ENCODE data around the gene ABCA7. TPM values are rescaled to one million over a fixed set of nuclear protein-coding genes. Genes with fewer than 3 reads are reported as not detected.

Gene ABCA7
- total and polyA plus RNA-seq, 2 of the 13 experiments (the other 11 are each of a cell fraction or from before 2014, with no cell fraction given) = 4.4 to 32.4 TPM

GRCh38 chr19:1035998-1036621, 3.8 kb upstream of the ABCA7 start:
- BruUV-seq (replicated peaks) = no TSS peak
- WGBS (ENCODE audit: low lambda C conversion rate) = 93% methylated on average over 21 of the region's 29 CpGs
- Histone ChIP-seq H3K27me3 (ENCODE audit: control insufficient read depth in 1 of 2, insufficient read depth in 2 of 2, low read length in 2 of 2) (no peaks in the 10 kb centered on the region), H4K20me1 (ENCODE audit: insufficient read depth, low read length) (no peaks in the 10 kb centered on the region), H2AFZ (ENCODE audit: low read length) (no peak overlapping the region), H3K36me3 (replicated peaks in 1 of 2; ENCODE audit: control insufficient read depth in 1 of 2, insufficient read depth in 2 of 2, low read length in 2 of 2) (peaks cover 10 to 34% of the 10 kb centered on the region in 2 experiments), H3K9me3 (ENCODE audit: low read length) (no peaks in the 10 kb centered on the region), H3K79me2 (ENCODE audit: insufficient read depth, low read length) (no peaks in the 10 kb centered on the region), H3K27ac (ENCODE audit: extremely low read length, insufficient read depth, low read length) (no peak overlapping the region), H3K4me1 (ENCODE audit: insufficient read depth, low read length) (peaks cover 17% of the 10 kb centered on the region), H3K4me3 (replicated peaks in 1 of 3; ENCODE audit: insufficient read depth in 1 of 3, low read depth in 2 of 3, low read length in 3 of 3) (no peak overlapping the region), H3K9ac (ENCODE audit: insufficient read depth, low read depth, low read length) (no peak overlapping the region), H3K4me2 (ENCODE audit: low read depth, low read length) (no peak overlapping the region)
- ChIA-PET CTCF (ENCODE audit: low intra/inter-chr PET ratio, low total read pairs) (no interaction called here), POLR2A (no interaction called here)
- FAIRE-seq = no peak
- intact Hi-C loops (cut with micrococcal nuclease; ENCODE audit: unreplicated experiment) = no loop called here
- no peak for ATAC-seq
- DNase-seq (ENCODE audit: low spot score) = no peak
- in situ Hi-C loops (cut with HindIII; ENCODE audit: extremely low pct_ligation_motif_present, low pct_unique_long_range_greater_than_20kb) = no loop called here
- TF ChIP-seq POLR2A (IDR thresholded peaks at IDR 0.05; ENCODE audit: insufficient read depth in 1 of 2, low read depth in 2 of 2, low read length in 2 of 2) = peak in 1 of 2 experiments; percentile 29; a peak in 1 of 4 replicates
- TF ChIP-seq SP5 (CRISPR knock-in tag; IDR thresholded peaks at IDR 0.05; ENCODE audit: borderline replicate concordance, low read depth) = 0 out of 2 replicates have a peak, but pooled peaks have one; percentile 58
- no peak for TF ChIP-seq MEIS2 (CRISPR knock-in tag; IDR thresholded peaks at IDR 0.05)
- no peak for TF ChIP-seq CHD4 (IDR thresholded peaks at IDR 0.05; ENCODE audit: borderline replicate concordance, low read length)
- TF ChIP-seq, protein P1, sequence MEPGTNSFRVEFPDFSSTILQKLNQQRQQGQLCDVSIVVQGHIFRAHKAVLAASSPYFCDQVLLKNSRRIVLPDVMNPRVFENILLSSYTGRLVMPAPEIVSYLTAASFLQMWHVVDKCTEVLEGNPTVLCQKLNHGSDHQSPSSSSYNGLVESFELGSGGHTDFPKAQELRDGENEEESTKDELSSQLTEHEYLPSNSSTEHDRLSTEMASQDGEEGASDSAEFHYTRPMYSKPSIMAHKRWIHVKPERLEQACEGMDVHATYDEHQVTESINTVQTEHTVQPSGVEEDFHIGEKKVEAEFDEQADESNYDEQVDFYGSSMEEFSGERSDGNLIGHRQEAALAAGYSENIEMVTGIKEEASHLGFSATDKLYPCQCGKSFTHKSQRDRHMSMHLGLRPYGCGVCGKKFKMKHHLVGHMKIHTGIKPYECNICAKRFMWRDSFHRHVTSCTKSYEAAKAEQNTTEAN (CRISPR knock-in tag; conservative IDR thresholded peaks at IDR 0.05) = no peak
- no peak for TF ChIP-seq KLF13 (CRISPR knock-in tag; IDR thresholded peaks at IDR 0.05)
- TF ChIP-seq, protein P2, sequence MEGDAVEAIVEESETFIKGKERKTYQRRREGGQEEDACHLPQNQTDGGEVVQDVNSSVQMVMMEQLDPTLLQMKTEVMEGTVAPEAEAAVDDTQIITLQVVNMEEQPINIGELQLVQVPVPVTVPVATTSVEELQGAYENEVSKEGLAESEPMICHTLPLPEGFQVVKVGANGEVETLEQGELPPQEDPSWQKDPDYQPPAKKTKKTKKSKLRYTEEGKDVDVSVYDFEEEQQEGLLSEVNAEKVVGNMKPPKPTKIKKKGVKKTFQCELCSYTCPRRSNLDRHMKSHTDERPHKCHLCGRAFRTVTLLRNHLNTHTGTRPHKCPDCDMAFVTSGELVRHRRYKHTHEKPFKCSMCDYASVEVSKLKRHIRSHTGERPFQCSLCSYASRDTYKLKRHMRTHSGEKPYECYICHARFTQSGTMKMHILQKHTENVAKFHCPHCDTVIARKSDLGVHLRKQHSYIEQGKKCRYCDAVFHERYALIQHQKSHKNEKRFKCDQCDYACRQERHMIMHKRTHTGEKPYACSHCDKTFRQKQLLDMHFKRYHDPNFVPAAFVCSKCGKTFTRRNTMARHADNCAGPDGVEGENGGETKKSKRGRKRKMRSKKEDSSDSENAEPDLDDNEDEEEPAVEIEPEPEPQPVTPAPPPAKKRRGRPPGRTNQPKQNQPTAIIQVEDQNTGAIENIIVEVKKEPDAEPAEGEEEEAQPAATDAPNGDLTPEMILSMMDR (CRISPR knock-in tag; IDR thresholded peaks at IDR 0.05) = peak; percentile 48
- no peak for TF ChIP-seq HOXA3 (CRISPR knock-in tag; IDR thresholded peaks at IDR 0.05)
- TF ChIP-seq ZNF124 (CRISPR knock-in tag; IDR thresholded peaks at IDR 0.05) = no peak
- TF ChIP-seq, protein P3, sequence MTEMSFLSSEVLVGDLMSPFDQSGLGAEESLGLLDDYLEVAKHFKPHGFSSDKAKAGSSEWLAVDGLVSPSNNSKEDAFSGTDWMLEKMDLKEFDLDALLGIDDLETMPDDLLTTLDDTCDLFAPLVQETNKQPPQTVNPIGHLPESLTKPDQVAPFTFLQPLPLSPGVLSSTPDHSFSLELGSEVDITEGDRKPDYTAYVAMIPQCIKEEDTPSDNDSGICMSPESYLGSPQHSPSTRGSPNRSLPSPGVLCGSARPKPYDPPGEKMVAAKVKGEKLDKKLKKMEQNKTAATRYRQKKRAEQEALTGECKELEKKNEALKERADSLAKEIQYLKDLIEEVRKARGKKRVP (CRISPR knock-in tag; IDR thresholded peaks at IDR 0.05) = no peak
- TF ChIP-seq RBFOX2 (IDR thresholded peaks at IDR 0.05; ENCODE audit: low read depth, low read length) = 0 out of 2 replicates have a peak, but pooled peaks have one; percentile 32
- no peak for TF ChIP-seq HDAC6 (IDR thresholded peaks at IDR 0.05; ENCODE audit: low read depth, low read length)
- peak; percentile 35 for TF ChIP-seq AGO2 (optimal IDR thresholded peaks at IDR 0.05; ENCODE audit: low read depth, low read length)
- no peak for TF ChIP-seq ZNF253 (CRISPR knock-in tag; IDR thresholded peaks at IDR 0.05; ENCODE audit: borderline replicate concordance)
- no peak for TF ChIP-seq ZFP82 (CRISPR knock-in tag; IDR thresholded peaks at IDR 0.05; ENCODE audit: borderline replicate concordance)
- TF ChIP-seq, protein P4, sequence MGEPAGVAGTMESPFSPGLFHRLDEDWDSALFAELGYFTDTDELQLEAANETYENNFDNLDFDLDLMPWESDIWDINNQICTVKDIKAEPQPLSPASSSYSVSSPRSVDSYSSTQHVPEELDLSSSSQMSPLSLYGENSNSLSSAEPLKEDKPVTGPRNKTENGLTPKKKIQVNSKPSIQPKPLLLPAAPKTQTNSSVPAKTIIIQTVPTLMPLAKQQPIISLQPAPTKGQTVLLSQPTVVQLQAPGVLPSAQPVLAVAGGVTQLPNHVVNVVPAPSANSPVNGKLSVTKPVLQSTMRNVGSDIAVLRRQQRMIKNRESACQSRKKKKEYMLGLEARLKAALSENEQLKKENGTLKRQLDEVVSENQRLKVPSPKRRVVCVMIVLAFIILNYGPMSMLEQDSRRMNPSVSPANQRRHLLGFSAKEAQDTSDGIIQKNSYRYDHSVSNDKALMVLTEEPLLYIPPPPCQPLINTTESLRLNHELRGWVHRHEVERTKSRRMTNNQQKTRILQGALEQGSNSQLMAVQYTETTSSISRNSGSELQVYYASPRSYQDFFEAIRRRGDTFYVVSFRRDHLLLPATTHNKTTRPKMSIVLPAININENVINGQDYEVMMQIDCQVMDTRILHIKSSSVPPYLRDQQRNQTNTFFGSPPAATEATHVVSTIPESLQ (CRISPR knock-in tag; conservative IDR thresholded peaks at IDR 0.05) = no peak
- TF ChIP-seq STAG1 (CRISPR knock-in tag; IDR thresholded peaks at IDR 0.05) = peak; percentile 22; the same call in 1 of the 2 replicates
- TF ChIP-seq HIVEP1 (CRISPR knock-in tag; IDR thresholded peaks at IDR 0.05) = no peak
- no peak for TF ChIP-seq SPEN (CRISPR knock-in tag; IDR thresholded peaks at IDR 0.05; ENCODE audit: low read depth)
- no peak for TF ChIP-seq NFIB (CRISPR knock-in tag; IDR thresholded peaks at IDR 0.05; ENCODE audit: borderline replicate concordance)

All from HepG2 (cell line).